ENCODE measurements around the gene PON2. TPM values are rescaled to one million over a fixed set of nuclear protein-coding genes. Genes with fewer than 3 reads are reported as not detected.

PON2 gene
- total RNA-seq, 4 donors from 2014 or later: 120 to 299 (median 188) TPM

DNA sequence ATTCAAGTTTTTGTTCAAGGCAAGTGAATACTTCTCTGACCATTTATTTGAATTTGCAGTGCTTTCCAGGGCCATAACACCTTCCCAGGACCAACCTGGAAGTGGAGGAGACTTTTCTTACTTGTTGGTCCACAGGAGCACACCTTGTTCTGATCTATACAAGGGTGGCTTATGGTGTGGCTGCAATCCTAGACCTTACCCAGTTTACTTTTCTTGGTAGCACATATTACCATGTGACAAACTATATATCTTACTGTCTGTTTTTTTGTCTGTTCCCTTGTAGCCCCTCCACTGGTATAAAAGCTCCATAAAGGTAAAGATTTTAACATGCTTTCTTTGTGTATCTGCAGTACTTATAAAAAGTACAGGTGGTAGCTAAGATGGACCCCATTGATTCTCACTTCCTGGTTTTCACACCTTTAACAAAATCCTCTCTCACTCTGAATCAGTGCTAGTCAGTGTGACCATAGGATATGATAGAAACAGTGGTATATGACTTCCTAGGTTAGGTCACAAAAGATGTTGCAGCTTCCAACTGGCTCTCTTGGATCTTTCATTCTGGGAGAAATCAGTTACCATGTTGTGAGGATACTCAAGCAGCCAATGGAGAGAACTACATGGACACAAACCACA lies 45.3 kb upstream of the PON2 start:
- Histone ChIP-seq H3K4me3 (no peak overlapping the region), H3K27ac (no peak overlapping the region), H3K4me1 (peaks cover 0 to 8% (median 0%) of the 10 kb centered on the region in 4 donors), H3K36me3 (no peaks in the 10 kb centered on the region), H3K9me3 (no peaks in the 10 kb centered on the region), H3K27me3 (no peaks in the 10 kb centered on the region)
- TF ChIP-seq EP300 (IDR thresholded peaks at IDR 0.05; ENCODE audit: low read depth) (no peak), POLR2A (IDR thresholded peaks at IDR 0.05) (no peak), POLR2AphosphoS5 (IDR thresholded peaks at IDR 0.05) (no peak)
- TF ChIP-seq, protein P1, sequence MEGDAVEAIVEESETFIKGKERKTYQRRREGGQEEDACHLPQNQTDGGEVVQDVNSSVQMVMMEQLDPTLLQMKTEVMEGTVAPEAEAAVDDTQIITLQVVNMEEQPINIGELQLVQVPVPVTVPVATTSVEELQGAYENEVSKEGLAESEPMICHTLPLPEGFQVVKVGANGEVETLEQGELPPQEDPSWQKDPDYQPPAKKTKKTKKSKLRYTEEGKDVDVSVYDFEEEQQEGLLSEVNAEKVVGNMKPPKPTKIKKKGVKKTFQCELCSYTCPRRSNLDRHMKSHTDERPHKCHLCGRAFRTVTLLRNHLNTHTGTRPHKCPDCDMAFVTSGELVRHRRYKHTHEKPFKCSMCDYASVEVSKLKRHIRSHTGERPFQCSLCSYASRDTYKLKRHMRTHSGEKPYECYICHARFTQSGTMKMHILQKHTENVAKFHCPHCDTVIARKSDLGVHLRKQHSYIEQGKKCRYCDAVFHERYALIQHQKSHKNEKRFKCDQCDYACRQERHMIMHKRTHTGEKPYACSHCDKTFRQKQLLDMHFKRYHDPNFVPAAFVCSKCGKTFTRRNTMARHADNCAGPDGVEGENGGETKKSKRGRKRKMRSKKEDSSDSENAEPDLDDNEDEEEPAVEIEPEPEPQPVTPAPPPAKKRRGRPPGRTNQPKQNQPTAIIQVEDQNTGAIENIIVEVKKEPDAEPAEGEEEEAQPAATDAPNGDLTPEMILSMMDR (IDR thresholded peaks at IDR 0.05): no peak
- in situ Hi-C loops (cut with MboI; ENCODE audit: low pct_ligation_motif_present in 1 of 4, low pct_unique_long_range_greater_than_20kb in 1 of 4, low sequenced_read_pairs in 3 of 4) (loop anchor here in 2 of 4 donors (25.0 kb wide), 1 partner anchor 1018 kb away; no protein-coding TSS in a partner anchor), intact Hi-C loops (cut with DNase I; ENCODE audit: low total_unique reads) (no loop called here)
- DNase-seq: no peak

DNA sequence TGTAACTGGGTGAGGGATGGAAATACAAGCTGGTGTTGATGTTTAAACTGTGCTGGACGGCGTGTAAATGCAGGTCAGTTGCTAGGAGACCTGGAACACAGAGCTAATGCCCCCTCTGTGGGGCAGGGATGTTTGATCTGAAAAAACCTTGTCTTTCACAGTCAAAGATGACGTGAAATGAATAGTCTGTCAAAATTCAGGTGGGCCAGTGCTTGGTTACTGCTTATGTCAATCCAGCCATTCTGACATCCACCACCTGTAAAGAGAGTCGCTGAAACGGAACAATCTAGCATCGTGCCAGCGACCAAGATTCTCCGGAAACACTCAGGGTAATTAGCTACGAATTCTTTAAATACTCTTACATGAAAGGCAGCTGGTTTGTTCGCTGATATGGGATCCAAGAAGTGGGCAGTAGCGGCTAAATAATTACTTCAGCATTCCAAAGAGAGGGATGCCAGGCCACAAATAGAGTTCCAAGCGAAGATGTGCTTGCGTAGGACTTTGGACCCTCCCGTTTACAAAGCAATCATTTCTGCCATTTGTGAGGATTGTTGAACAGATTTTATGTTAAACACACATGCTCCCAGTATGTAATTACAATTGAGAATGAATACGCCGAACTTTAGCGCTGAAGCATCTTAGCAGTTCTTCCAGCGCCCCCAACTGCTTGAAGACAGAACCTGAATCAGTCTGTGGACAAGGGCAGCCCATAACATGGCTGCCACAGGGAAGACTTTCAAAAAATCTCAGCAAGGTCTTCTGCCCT lies 43.6 kb upstream of the PON2 start:
- H3K27ac ChIP-seq: no peak overlapping the region
- no peak for TF ChIP-seq POLR2AphosphoS5 (IDR thresholded peaks at IDR 0.05)
- no peak for TF ChIP-seq POLR2A (IDR thresholded peaks at IDR 0.05)
- TF ChIP-seq EP300 (IDR thresholded peaks at IDR 0.05; ENCODE audit: low read depth): no peak
- TF ChIP-seq, protein P1 (IDR thresholded peaks at IDR 0.05): peak in 4 of 5 experiments; percentile 16 to 25 (median 18)
- in situ Hi-C loops (cut with MboI; ENCODE audit: low pct_ligation_motif_present in 1 of 4, low pct_unique_long_range_greater_than_20kb in 1 of 4, low sequenced_read_pairs in 3 of 4) (loop anchor here in 2 of 4 donors (25.0 kb wide), 1 partner anchor 1016 kb away; no protein-coding TSS in a partner anchor), intact Hi-C loops (cut with DNase I; ENCODE audit: low total_unique reads) (no loop called here)
- H3K4me3 ChIP-seq: no peak overlapping the region
- peaks cover 0 to 8% (median 0%) of the 10 kb centered on the region in 4 donors for H3K4me1 ChIP-seq
- WGBS, 2 donors (ENCODE audit: low coverage in 1 of 2): 22 to 59% methylated on average over 7 to 18 of the region's 18 CpGs
- H3K9me3 ChIP-seq: no peaks in the 10 kb centered on the region
- H3K36me3 ChIP-seq: no peaks in the 10 kb centered on the region
- DNase-seq: peak; percentile 42
- no peaks in the 10 kb centered on the region for H3K27me3 ChIP-seq

DNA sequence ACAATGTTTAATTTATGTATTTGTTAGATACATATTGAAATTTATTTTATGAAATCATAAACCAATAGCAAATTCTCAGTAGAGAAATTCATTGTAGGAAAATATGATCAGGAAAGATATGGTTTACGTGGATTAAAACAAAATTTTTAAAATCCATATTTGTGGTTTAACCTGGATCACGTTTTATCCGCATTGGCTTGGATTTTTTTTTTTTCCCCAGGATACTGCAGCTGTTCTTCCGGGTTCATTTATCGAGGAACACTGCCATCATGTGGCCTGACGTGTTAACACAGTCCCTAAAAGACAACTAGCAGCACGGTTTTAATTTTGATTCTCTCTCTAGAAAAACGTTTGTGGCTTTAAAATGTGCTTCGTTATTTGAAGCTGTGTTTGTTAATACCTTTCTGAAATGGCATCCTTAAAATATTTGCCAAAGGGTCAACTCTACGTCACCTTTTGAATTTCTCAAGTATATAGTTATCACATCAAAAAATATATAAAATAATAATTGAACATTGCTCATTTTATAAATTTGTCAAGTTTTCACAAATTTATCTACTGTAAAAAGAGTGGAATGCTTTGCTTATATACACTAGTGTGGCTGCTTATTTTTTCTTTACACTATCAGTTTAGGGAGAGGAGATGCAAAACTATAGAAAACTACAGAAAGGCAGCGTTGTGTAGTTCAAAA lies 42.2 kb upstream of the PON2 start:
- DNase-seq: peak; percentile 72
- Histone ChIP-seq H3K4me1 (peaks cover 0 to 8% (median 0%) of the 10 kb centered on the region in 4 donors), H3K4me3 (no peak overlapping the region), H3K27ac (no peak overlapping the region), H3K36me3 (no peaks in the 10 kb centered on the region), H3K9me3 (no peaks in the 10 kb centered on the region), H3K27me3 (no peaks in the 10 kb centered on the region)
- no peak for TF ChIP-seq EP300 (IDR thresholded peaks at IDR 0.05; ENCODE audit: low read depth)
- TF ChIP-seq, protein P1 (IDR thresholded peaks at IDR 0.05): peak; percentile 69 to 85 (median 83)
- in situ Hi-C loops (cut with MboI; ENCODE audit: low pct_ligation_motif_present in 1 of 4, low pct_unique_long_range_greater_than_20kb in 1 of 4, low sequenced_read_pairs in 3 of 4) (loop anchor here in 2 of 4 donors (25.0 kb wide), 1 partner anchor 1015 kb away; no protein-coding TSS in a partner anchor), intact Hi-C loops (cut with DNase I; ENCODE audit: low total_unique reads) (no loop called here)
- 10% methylated on average over 11 of the region's 11 CpGs for WGBS, 2 donors (ENCODE audit: low coverage in 1 of 2)

Measured in transverse colon (tissue), 4 donors.